ENCODE measurements around the gene ZDHHC13.

The ZDHHC13 gene

GRCh38 chr11:19218786-19219460, 102.0 kb downstream of the ZDHHC13 start:
- H3K4me3 ChIP-seq (ENCODE audit: low read length): no peak overlapping the region
- TF ChIP-seq ZNF274 (IDR thresholded peaks at IDR 0.05; ENCODE audit: low read depth, low read length): no peak

DNA sequence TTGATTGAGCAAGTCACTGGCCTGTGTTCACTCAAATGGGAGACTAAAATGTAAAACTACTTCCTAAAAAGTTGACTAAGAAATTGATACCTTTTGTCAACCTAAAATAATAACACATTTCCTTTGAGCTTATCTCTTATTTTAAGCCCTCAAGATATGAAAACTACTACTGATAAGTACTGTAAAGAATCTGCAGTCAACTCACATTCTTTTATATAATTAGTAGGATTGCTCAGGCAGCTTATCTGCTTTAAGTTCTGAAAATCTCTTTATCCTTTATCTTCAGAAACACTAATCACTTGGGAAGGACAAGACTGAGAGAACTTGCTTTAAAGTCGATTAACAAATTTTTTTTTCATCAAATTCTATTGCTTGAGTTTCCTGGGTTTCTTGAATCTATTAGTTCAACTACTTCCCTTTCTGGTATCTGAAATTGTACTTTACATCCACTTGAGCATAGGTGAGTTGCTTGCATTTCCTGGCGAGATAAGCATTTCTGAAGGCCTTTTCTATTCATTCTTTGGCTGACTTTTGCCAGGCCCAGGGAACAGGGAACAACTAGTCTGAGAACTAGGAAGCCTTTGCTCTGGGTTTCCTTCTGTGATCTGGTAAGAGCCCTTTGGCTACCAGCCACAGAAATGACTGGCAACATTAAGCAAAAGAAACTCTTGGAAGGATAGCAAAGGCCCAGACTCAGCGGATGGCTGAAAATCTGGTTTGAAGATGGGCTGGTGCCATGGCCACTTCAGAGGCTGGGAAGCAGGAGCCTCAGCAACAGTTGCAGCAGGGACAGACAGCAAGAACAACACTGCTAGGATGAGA, 104.1 kb downstream of the ZDHHC13 start:
- H3K4me3 ChIP-seq (ENCODE audit: low read length): no peak overlapping the region
- TF ChIP-seq ZNF274 (IDR thresholded peaks at IDR 0.05; ENCODE audit: low read depth, low read length): no peak

DNA sequence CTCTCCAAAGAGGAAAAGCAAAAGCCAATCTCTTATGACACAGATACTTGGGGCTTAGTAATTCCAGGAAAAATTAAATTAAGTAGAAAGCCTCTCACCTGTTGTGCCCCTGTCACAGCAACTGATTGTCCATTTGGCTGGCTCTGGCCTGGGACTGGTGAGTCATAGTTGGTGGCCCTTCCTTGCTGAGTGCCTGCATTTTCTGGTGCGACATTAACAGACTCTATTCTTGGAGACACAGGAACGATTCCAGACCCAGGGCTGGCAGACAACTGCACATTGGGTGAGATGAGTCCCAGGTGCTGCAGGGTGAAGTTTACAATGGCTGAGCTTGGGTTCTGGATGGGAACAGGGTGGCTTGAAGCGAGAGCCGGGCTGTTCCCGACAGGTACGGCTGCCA, 108.2 kb downstream of the ZDHHC13 start:
- no peak overlapping the region for H3K4me3 ChIP-seq (ENCODE audit: low read length)
- TF ChIP-seq ZNF274 (IDR thresholded peaks at IDR 0.05; ENCODE audit: low read depth, low read length): no peak

DNA sequence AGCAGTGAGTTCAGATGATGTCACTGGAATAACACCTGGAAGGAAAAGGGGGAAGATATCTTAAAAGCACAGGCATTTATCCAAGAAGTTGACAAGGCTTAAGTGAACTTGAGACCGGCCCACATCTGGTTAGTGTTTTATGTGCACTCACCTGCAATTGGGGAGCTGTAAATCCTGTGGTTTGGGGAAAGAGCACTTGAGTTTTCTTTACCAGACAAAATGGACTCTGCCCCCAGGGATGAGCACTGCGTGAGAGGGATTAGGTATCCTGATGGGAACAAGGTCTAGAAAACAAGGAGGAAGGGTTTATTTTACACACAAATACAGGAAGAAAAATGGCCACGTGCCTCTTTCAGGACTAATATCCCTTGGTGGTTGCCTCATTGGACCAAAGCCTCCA, 108.6 kb downstream of the ZDHHC13 start:
- no peak overlapping the region for H3K4me3 ChIP-seq (ENCODE audit: low read length)
- TF ChIP-seq ZNF274 (IDR thresholded peaks at IDR 0.05; ENCODE audit: low read depth, low read length): no peak

Data from GM08714 (cell line).